MV-4-11 (cell line): ENCODE data around the gene TMEM38A.
"Not testable (repeated sequence)": the region's sequence is repeated elsewhere in the genome, so short reads cannot be mapped to it uniquely, and the experiment has no call there.

Experiments
- DNase-seq: peaks from one replicate; lab custom pipeline; 2025; lab: John Stamatoyannopoulos, UW

The TMEM38A gene

DNA sequence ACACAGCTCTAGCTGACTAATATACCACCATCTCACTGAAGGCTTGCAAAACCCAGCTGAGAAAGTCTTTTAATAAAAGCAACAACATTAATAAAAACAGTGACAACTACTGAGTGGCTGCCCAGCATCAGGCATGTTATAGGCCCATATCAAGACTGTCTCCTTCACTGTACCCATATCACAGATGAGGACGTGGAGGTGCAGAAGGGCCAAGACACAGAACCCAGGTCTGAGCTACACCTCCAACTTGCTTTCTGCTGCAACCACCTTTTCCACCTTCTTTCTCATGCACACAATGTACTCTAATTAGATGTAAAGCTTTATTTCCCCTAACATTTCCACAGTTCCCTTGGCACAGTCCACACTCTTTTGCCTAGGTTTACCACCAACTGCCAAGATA, 22.3 kb upstream of the TMEM38A start:
- DNase-seq = no peak

GRCh38 chr19:16640951-16641350, 20.0 kb upstream of the TMEM38A start:
- DNase-seq = no peak

DNA sequence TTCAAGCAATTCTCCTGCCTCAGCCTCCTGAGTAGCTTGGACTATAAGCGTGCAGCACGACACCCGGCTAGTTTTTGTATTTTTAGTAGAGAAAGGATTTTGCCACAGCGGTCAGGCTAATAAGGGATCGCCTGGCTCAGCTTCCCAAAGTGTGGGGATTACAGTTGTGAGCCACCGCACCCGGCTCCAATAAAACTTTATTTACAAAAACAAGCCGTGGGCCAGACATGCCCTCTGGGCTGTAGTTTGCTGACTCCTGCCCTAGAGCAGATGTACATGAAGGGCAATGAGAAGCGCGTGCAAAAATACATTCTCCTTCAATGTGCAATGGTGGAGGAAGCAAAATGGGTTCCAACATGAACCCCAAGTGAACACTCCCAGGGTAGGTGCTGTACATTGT, 19.2 kb upstream of the TMEM38A start:
- DNase-seq = no peak

DNA sequence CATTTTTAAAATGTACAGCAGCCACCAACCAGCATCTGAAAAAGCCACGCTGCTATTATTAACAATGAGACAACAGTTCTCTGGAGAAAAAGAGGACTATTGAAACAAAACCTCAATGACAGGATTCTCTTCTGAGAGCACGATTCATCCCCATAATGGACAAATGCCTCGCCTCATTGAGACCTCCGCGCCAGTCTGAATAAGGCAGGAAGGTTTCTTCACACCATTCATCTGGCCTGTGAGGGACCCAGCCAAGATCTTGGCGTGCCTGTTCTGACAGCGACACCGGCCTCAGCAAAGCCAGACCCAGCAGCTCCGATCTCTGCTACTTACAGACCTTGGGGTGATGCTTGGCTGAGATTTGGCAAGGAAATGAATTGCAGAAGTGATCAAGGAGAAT, 15.8 kb upstream of the TMEM38A start:
- no peak for DNase-seq

GRCh38 chr19:16649734-16650133, 11.2 kb upstream of the TMEM38A start:
- DNase-seq = no peak

DNA sequence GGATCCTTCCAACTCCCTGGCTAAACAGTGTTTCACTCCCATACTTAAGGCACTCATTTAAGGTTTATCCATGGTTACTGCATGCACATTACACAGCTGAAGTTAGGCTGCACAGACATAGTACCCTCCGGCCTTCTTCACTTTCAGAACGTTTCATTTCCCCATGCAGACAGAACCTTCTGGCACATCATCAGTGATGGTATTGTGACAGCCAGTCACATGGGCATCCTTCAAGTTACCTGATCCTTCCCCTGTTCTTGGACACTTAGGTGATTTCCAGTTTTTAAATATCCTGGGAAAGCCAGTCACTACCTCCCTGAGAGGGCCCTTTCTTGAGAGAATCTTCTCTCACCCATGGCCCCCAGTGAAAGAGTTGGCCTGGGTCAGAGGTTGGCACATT, 10.1 kb upstream of the TMEM38A start:
- no peak for DNase-seq

- not testable (repeated sequence) for DNase-seq
These were observed 9.3 kb upstream of the TMEM38A start for GRCh38 chr19:16651421-16652188.

DNA sequence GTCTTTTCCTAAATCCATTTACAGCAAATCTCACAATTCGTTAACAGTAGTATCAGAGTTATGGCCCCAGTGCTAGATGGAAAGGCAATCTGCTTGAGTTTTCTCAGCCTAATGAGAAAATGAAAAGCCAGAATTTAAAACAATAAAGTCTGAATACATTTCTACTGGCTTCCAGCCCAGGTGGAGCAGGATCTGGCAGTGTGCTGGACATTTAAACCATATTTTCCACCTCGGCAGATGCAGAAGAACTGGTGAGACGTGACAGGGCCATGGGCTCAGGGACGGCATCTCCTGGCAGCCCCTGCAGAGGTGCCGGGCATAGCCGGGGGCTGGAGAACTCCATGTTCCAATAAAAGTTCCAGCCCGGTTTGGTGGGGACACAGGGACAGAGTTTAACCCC, 8.1 kb upstream of the TMEM38A start:
- no peak for DNase-seq

GRCh38 chr19:16654140-16654539, 6.8 kb upstream of the TMEM38A start:
- no peak for DNase-seq

DNA sequence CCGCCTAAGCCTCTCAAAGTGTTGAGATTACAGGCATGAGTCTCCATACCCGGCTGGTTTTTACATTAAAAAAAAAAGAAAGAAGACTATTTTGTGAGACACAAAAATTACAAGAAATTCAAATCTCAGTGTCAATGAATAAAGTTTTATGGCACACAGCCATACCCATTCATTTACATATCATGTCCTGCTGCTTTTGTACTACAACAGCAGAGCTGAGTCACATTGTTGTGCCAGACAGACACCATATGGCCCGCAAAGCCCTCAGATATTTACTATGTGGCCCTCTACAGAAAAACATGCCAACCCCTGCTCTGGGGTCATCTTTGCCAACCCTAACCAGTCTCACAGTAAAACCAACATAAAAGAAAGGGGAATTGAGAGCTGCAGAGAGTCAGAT, 6.3 kb upstream of the TMEM38A start:
- DNase-seq = peak; percentile 84

DNA sequence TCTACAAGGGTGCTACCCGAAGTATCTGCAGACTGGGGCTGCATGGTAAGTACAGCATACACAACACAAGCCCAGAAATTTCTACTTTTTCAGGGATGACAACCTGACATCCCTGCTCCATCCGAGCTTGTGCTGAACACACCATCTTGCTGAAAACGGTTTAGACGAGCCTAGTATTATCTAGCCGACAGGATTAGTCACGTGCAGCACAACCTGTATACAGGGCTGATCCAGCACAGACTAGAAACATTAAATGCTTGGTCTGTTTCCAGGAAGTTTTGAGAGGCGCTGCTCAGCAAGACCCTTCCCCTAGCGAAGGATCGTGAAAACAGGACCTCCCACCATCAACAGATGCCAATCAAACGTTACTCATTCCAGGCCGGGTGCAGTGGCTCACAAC, 5.2 kb upstream of the TMEM38A start:
- DNase-seq = no peak

- DNase-seq = no peak
These were observed 3.6 kb upstream of the TMEM38A start for GRCh38 chr19:16657384-16657783.

- no peak for DNase-seq
These were observed 1.5 kb upstream of the TMEM38A start for GRCh38 chr19:16659464-16659831.

- peak; percentile 100 for DNase-seq
These were observed 869 bp upstream of the TMEM38A start, which contains the start of gene SMIM7 for GRCh38 chr19:16659832-16660708. Gene SMIM7, minus strand, starts transcription at chr19:16660144. Its CDS starts 34 bp downstream, at chr19:16660110.

DNA sequence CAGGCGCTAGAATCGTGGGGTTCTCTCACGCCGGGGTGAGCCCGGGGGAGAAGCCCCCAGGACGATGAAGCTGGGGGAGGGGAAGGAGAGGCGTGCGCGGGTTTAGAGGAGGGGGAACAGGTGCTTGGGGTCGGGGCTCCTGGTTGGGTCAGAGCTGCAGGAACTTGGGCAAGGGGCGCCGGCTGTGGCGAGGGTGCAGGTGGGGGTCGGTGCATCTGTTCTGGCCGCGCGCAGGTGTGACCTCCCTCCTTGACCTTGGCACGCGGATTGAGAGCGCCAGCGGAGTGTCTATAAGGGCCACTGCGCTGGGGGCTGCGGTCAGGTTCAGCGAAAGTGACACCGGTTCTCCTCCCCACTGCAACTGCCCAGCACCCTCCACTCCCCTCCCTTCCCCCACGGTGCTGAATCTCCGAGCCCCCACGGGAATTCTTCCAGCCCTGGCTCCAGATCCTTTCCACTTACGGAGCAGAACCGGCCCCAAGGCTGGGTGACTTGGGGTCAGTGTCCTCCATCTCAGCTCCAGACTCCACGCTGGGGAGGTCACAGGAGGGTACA, 618 bp downstream of the TMEM38A start:
- DNase-seq = no peak

DNA sequence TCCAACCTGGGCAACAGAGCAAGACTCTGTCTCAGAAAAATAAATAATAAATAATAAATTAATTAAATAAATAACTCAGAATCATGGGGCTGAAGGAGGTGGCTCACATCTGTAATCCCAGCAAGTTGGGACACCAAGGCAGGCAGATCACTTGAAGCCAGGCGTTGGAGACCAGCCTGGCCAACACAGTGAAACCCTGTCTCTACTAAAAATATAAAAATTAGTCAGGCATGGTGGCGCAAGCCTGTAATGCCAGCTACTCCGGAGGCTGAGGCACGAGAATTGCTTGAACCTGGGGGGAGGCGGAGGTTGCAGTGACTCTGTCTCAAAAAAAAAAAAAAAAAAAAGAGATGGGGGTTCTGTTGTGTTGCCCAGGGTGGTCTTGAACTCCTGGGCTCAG, 7.2 kb downstream of the TMEM38A start:
- no peak for DNase-seq

DNA sequence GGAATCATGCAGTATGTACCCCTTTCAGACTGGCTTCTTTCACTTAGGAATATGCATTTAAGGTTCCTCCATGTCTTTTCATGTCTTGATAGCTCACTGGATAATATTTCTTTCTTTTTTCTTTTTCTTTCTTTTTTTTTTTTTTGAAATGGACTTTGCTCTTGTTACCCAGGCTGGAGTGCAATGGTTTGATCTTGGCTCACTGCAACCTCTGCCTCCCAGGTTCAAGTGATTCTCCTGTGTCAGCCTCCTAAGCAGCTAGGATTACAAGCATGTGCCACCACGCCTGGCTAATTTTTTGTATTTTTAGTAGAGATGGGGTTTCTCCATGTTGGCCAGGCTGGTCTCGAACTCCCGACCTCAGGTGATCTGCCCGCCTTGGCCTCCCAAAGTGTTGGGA, 7.8 kb downstream of the TMEM38A start:
- not testable (repeated sequence) for DNase-seq

GRCh38 chr19:16670291-16670690, 9.4 kb downstream of the TMEM38A start:
- DNase-seq = no peak

DNA sequence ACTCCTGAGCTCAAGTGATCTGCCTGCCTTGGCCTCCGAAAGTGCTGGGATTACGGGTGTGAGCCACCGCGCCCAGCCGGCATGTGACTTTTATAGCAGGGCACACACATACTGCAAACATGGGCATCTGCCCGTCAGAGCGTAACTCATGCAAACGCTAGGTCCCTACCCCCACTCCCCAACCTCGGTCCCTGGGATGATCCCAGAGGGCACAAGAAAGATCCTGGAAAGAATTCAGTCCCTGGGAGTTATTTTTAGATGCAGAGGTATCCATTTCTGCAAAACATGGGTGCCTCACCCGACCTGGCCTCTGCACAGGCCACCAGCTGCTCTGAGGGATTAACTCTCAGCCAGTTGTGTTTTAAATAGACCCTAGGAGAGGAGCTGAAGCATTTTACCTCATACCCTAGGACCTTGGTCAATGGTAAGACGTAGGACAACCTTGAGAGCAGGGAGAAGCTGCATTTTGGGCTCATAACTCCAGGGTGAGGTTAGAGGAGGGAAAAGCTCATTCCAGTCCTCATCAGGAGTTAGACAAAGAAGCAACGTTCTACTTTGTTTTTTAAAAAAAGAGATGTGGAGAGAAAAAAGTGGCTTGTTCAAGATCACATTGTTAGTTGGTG, 10.8 kb downstream of the TMEM38A start:
- DNase-seq = no peak

DNA sequence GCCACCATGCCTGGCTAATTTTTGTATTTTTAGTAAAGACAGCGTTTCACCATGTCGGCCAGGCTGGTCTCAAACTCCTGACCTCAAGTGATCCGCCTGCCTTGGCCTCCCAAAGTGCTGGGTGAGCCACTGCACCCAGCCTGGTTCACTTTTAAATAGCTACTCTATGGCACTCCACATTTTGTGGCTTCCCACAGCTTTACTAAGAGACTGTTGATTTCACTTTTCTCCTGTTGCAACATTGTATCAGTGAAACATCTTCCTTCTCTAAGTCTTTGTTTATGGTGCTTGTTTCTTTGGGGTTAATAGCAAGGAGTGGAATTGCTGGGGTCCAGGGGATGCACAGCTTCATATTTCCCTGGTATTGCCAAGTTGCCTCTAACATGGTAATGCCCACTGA, 12.3 kb downstream of the TMEM38A start:
- peak; percentile 95 for DNase-seq

- DNase-seq = peak; percentile 54
These were observed 12.9 kb downstream of the TMEM38A start for GRCh38 chr19:16673839-16674238.

DNA sequence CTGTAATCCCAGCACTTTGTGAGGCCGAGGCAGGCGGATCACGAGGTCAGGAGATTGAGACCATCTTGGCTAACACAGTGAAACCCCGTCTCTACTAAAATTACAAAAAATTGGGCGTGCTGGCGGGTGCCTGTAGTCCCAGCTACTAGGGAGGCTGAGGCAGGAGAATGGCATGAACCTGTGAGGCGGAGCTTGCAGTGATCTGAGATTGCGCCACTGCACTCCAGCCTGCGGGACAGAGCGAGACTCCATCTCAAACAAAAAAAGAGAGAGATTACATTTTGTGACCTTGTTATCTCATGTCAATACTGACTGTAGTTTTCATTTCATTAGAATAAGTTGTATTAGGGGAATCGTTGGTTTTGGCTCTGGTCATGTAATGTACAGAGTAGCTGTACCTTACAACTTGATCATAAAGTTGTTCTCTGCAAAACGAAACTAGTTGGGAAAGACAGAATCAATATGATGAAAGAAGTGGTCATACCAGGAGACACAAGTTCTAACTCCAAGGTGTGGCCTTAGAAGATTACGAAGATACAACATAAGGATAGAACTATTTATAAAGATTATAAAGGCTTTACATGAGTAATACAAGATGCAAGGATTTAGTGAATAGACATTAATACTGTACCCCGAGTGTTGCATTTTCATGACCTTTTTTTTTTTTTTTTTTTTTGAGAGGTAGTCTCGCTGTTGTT, 15.3 kb downstream of the TMEM38A start:
- DNase-seq = peak; percentile 23
